Esophagus squamous epithelium (tissue), 5 donors: ENCODE measurements around the gene INTS1. TPM values are rescaled to one million over a fixed set of nuclear protein-coding genes. Genes with fewer than 3 reads are reported as not detected.

Experiments used
- DNase-seq: peaks from one replicate; lab custom pipeline; 2025; lab: John Stamatoyannopoulos, UW
- H3K27ac ChIP-seq, 4 donors: fragments of 200-600 bp; sonication (generic); one replicate each; pipeline ENCODE4 v1.5.1; 2016 to 2019; ENCODE audit warnings: mild to moderate bottlenecking in 1 of 4
- H3K27me3 ChIP-seq, 4 donors: fragments of 200-600 bp; sonication (generic); 1 replicate in 3 of 4; 2 replicates in 1 of 4; pipeline versions ENCODE4 v1.5.1 to v1.6.0; 2017 to 2021; ENCODE audit warnings: antibody characterized with exemption in 1 of 4
- H3K36me3 ChIP-seq, 3 donors: fragments of 200-600 bp; sonication (generic); one replicate each; pipeline ENCODE4 v1.5.1; 2016 to 2019
- H3K4me1 ChIP-seq, 3 donors: fragments of 200-600 bp; sonication (generic); one replicate each; pipeline ENCODE4 v1.5.1; 2017 to 2019
- H3K4me3 ChIP-seq, 4 donors: fragments of 200-600 bp; sonication (generic); 1 replicate in 3 of 4; 2 replicates in 1 of 4; pipeline ENCODE4 v1.5.1; 2016 to 2019; ENCODE audit warnings: mild to moderate bottlenecking in 2 of 4, moderate library complexity in 1 of 4
- H3K9me3 ChIP-seq, 3 donors: fragments of 200-600 bp; sonication (generic); one replicate each; pipeline ENCODE4 v1.5.1; 2016 to 2019
- POLR2A ChIP-seq, 4 donors: fragments of 450-650 bp; IDR thresholded peaks; one replicate each; pipeline ENCODE4 v1.6.1; 2017; ENCODE audit warnings: antibody characterized with exemption in 4 of 4, mild to moderate bottlenecking in 4 of 4, moderate library complexity in 3 of 4
- WGBS, 2 donors: methylation state at CpG; one replicate each; pipeline ENCODE4 v1.1.5; 2018; 5-methylcytosine and 5-hydroxymethylcytosine counted together
- intact Hi-C: fragments of 100-400 bp; cut with DNase I; formaldehyde crosslinking; loops from one replicate; pipeline ENCODE4 v1.15.0; 2022
- total RNA-seq, 4 donors: library from RNA; depleted of rRNA; stranded (reverse); fragments of >200 nt; gene quantifications; one replicate each; pipeline ENCODE4 v1.1.0, GENCODE V29; 2016
- TF ChIP-seq, protein P1 (sequence below), 6 experiments: fragments of 450-650 bp in 4 of 6; fragments of 200-600 bp in 2 of 6; sonication (generic) in 2 of 6; IDR thresholded peaks; one replicate each; pipeline ENCODE4 v1.5.1; 2016 to 2019; ENCODE audit warnings: antibody characterized with exemption in 6 of 6, mild to moderate bottlenecking in 4 of 6, moderate library complexity in 4 of 6
- donor health status: DM: yes; HTN: yes; CAD: no.

INTS1 gene
- total RNA-seq, 4 donors from 2014 or later, result 27.8 to 45.3 (median 36.6) TPM

DNA sequence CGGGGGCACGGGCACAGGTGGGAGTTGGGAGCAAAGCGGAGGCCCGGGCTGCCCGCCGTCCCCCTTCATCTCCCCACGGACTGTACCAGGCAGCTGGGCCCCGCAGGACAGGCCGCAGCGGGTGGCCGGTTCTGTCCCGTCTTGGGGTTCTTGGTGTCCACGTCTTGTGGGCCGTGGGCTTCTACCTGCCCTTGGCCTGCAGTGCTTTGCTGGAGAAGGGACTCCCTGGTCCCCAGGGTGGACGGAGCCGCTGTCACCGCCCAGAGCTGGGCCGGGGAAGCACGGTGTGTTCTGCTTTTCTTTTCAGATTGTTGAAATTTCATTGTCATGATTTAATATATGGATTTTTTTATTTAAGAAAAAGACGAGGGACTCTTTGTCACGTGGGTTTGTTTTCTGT is 38.1 kb upstream of the INTS1 start:
- Histone ChIP-seq H3K27me3 (no peaks in the 10 kb centered on the region), H3K36me3 (peaks cover 24 to 89% (median 27%) of the 10 kb centered on the region in 3 donors), H3K4me3 (no peak overlapping the region), H3K27ac (no peak overlapping the region), H3K4me1 (peaks cover 29 to 57% (median 29%) of the 10 kb centered on the region in 3 donors), H3K9me3 (no peaks in the 10 kb centered on the region)
- intact Hi-C loops, result no loop called here
- DNase-seq, result no peak
- 86 to 88% methylated on average over 7 to 18 of the region's 21 CpGs for WGBS, 2 donors
- TF ChIP-seq POLR2A (IDR thresholded peaks at IDR 0.05), result no peak
- TF ChIP-seq, protein P1, sequence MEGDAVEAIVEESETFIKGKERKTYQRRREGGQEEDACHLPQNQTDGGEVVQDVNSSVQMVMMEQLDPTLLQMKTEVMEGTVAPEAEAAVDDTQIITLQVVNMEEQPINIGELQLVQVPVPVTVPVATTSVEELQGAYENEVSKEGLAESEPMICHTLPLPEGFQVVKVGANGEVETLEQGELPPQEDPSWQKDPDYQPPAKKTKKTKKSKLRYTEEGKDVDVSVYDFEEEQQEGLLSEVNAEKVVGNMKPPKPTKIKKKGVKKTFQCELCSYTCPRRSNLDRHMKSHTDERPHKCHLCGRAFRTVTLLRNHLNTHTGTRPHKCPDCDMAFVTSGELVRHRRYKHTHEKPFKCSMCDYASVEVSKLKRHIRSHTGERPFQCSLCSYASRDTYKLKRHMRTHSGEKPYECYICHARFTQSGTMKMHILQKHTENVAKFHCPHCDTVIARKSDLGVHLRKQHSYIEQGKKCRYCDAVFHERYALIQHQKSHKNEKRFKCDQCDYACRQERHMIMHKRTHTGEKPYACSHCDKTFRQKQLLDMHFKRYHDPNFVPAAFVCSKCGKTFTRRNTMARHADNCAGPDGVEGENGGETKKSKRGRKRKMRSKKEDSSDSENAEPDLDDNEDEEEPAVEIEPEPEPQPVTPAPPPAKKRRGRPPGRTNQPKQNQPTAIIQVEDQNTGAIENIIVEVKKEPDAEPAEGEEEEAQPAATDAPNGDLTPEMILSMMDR (IDR thresholded peaks at IDR 0.05), result no peak

DNA sequence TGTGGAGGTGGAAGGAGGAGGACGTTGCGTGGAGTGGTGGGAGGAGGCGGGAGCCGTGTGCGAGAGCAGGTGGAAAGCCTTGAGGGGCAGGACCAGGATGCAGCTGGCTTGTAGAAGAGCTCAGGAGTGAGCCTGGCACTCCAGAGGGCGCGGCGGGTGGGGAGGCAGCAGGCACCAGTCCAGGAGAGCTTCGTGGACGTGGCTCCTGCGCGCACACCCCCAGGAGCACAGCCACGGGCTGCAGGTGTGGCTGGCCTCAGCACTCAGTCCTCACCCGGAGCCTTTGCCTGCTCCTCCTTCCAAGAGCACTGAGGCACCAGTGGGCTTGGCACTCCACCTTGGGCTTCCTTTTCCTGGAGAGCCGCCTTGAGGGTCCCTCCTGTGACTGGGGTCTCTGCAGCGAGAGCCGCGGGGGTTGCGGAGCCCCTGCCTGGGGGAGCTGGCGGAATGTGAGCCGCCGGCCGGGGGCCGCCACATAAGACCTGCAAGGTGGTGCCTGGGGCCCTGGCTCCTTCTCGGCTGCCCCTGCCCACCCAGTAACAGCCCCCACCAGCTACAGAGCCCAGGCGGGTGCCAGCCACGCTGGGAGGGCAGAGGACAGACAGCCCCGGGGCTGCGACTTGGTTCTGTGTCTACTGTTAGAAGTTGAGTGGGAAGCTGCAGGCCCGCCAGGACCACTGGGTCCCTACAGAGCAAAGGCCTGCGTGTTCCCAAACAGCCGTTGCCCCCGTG is 37.4 kb upstream of the INTS1 start:
- Histone ChIP-seq H3K9me3 (no peaks in the 10 kb centered on the region), H3K36me3 (peaks cover 24 to 82% (median 27%) of the 10 kb centered on the region in 3 donors), H3K27ac (no peak overlapping the region), H3K4me1 (peaks cover 34 to 62% (median 36%) of the 10 kb centered on the region in 3 donors), H3K4me3 (no peak overlapping the region), H3K27me3 (no peaks in the 10 kb centered on the region)
- intact Hi-C loops, result no loop called here
- WGBS, 2 donors, result 80 to 82% methylated on average over 15 to 17 of the region's 33 CpGs
- TF ChIP-seq POLR2A (IDR thresholded peaks at IDR 0.05), result no peak
- TF ChIP-seq, protein P1 (IDR thresholded peaks at IDR 0.05), result no peak
- DNase-seq, result no peak

DNA sequence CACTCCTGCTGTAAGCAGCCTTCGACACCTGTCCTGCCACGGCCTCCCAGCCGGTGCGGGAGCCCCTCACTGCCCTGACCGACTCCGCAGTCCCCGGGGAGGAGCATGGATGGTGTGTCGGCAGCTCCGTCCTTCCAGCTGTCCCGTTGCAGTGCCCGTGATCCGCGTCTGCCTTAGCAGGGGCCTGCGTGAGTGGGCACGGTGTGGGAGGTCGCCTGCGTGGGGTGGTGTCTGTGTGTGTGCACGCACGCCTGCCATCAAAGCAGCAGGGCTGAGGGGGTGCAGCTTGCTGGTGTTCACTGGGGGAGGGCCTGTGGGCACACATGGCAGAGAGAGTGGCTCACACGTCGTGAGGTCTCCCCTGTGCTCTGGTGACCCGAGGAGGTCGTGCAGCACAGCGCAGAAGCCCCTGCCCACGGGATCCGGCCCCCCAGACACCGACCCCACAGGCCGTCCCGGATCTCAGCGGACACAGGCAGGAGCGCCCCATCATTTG is 36.6 kb upstream of the INTS1 start:
- intact Hi-C loops, result no loop called here
- Histone ChIP-seq H3K27me3 (no peaks in the 10 kb centered on the region), H3K4me3 (no peak overlapping the region), H3K4me1 (peaks cover 36 to 62% (median 43%) of the 10 kb centered on the region in 3 donors), H3K36me3 (peaks cover 27 to 80% (median 28%) of the 10 kb centered on the region in 3 donors), H3K27ac (no peak overlapping the region), H3K9me3 (no peaks in the 10 kb centered on the region)
- TF ChIP-seq, protein P1 (IDR thresholded peaks at IDR 0.05), result no peak
- no peak for TF ChIP-seq POLR2A (IDR thresholded peaks at IDR 0.05)
- no peak for DNase-seq
- no CpG with 5 or more reads among the region's 31 CpGs for WGBS, 2 donors

DNA sequence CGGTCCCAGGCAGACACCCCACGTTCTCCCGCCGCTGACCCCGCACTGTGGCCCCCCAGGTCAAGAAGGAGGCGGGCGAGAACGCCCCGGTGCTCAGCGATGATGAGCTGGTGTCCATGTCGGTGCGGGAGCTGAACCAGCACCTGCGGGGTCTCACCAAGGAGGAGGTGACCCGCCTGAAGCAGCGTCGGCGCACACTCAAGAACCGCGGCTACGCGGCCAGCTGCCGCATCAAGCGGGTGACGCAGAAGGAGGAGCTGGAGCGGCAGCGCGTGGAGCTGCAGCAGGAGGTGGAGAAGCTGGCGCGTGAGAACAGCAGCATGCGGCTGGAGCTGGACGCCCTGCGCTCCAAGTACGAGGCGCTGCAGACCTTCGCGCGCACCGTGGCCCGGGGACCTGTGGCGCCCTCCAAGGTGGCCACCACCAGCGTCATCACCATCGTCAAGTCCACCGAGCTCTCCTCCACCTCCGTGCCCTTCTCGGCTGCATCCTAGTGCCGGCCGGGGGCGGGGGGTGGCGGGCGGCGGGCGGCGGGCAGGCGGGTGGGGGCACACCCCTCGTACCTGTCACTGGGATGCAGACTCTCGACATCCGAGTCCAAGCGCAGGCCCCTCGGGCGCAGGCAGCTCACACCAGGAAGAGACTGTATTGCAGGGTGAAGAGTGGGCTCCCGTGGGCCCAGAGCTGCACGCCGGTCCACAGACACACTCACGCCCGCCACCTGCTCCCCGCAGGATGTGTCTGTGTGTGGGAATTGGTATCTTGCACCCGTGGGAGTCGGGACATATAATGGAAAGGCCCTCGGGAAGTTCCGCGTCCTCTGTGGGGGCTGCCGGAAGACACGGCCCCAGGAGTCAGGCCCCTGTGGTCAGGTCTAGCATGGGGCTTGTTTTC is 35.9 kb upstream of the INTS1 start:
- Histone ChIP-seq H3K36me3 (peaks cover 27 to 79% (median 28%) of the 10 kb centered on the region in 3 donors), H3K27ac (no peak overlapping the region), H3K27me3 (no peaks in the 10 kb centered on the region), H3K4me1 (peaks cover 35 to 62% (median 41%) of the 10 kb centered on the region in 3 donors), H3K9me3 (no peaks in the 10 kb centered on the region), H3K4me3 (no peak overlapping the region)
- no peak for DNase-seq
- 96% methylated on average over 15 to 28 of the region's 73 CpGs for WGBS, 2 donors
- TF ChIP-seq, protein P1 (IDR thresholded peaks at IDR 0.05), result no peak
- no peak for TF ChIP-seq POLR2A (IDR thresholded peaks at IDR 0.05)
- intact Hi-C loops, result no loop called here
